ENCODE data around the gene DGUOK. TPM values are rescaled to one million over a fixed set of nuclear protein-coding genes. Genes with fewer than 3 reads are reported as not detected.
"Not testable (repeated sequence)": the region's sequence is repeated elsewhere in the genome, so short reads cannot be mapped to it uniquely, and the experiment has no call there.

DGUOK gene
- total RNA-seq = 44.4 TPM
- 86.2 TPM for polyA plus RNA-seq (ENCODE audit: insufficient read depth, low read depth, low replicate concordance)
- long read RNA-seq, donor 1, transcript DGUOK-208 (6 exons, 1,029 nt) = minor isoform, 6 of 34 reads
- long read RNA-seq, donor 1, transcript DGUOK-201 (7 exons, 1,144 nt) = minor isoform, 6 of 34 reads
- long read RNA-seq, donor 1, transcript DGUOK-203 (4 exons, 703 nt) = major isoform, 8 of 34 reads
- long read RNA-seq, donor 1, partial matches to known transcripts = 10 of 34 reads
- long read RNA-seq, donor 1, other reads (novel, unspliced or antisense) = 0 of 34 reads
- long read RNA-seq, donor 2, transcript DGUOK-202 (5 exons, 880 nt) = minor isoform, 5 of 34 reads
- long read RNA-seq, donor 2, transcript DGUOK-203 (4 exons, 703 nt) = major isoform, 15 of 34 reads
- long read RNA-seq, donor 2, partial matches to known transcripts = 0 of 34 reads
- long read RNA-seq, donor 2, other reads (novel, unspliced or antisense) = 8 of 34 reads
- long read RNA-seq, donor 3, transcript DGUOK-208 (6 exons, 1,029 nt) = minor isoform, 6 of 31 reads
- long read RNA-seq, donor 3, transcript DGUOK-201 (7 exons, 1,144 nt) = minor isoform, 5 of 31 reads
- long read RNA-seq, donor 3, transcript DGUOK-203 (4 exons, 703 nt) = major isoform, 8 of 31 reads
- long read RNA-seq, donor 3, partial matches to known transcripts = 0 of 31 reads
- long read RNA-seq, donor 3, other reads (novel, unspliced or antisense) = 8 of 31 reads
- long read RNA-seq, donor 4, transcript DGUOK-203 (4 exons, 703 nt) = minor isoform, 6 of 25 reads
- long read RNA-seq, donor 4, transcript DGUOK-208 (6 exons, 1,029 nt) = major isoform, 7 of 25 reads
- long read RNA-seq, donor 4, partial matches to known transcripts = 0 of 25 reads
- long read RNA-seq, donor 4, other reads (novel, unspliced or antisense) = 7 of 25 reads
- long read RNA-seq, donor 5, partial matches to known transcripts = 0 of 8 reads
- long read RNA-seq, donor 5, other reads (novel, unspliced or antisense) = 0 of 8 reads
- long read RNA-seq, donor 6, transcript DGUOK-208 (6 exons, 1,029 nt) = minor isoform, 8 of 85 reads
- long read RNA-seq, donor 6, transcript DGUOK-201 (7 exons, 1,144 nt) = minor isoform, 8 of 85 reads
- long read RNA-seq, donor 6, transcript DGUOK-202 (5 exons, 880 nt) = minor isoform, 8 of 85 reads
- long read RNA-seq, donor 6, transcript DGUOK-203 (4 exons, 703 nt) = major isoform, 27 of 85 reads
- long read RNA-seq, donor 6, partial matches to known transcripts = 8 of 85 reads
- long read RNA-seq, donor 6, other reads (novel, unspliced or antisense) = 26 of 85 reads
- long read RNA-seq, donor 7, transcript DGUOK-202 (5 exons, 880 nt) = minor isoform, 6 of 35 reads
- long read RNA-seq, donor 7, transcript DGUOK-201 (7 exons, 1,144 nt) = major isoform, 7 of 35 reads
- long read RNA-seq, donor 7, transcript DGUOK-208 (6 exons, 1,029 nt) = major isoform, 7 of 35 reads
- long read RNA-seq, donor 7, partial matches to known transcripts = 1 of 35 reads
- long read RNA-seq, donor 7, other reads (novel, unspliced or antisense) = 10 of 35 reads
- long read RNA-seq, donor 8, transcript DGUOK-202 (5 exons, 880 nt) = minor isoform, 5 of 70 reads
- long read RNA-seq, donor 8, transcript DGUOK-208 (6 exons, 1,029 nt) = minor isoform, 9 of 70 reads
- long read RNA-seq, donor 8, transcript DGUOK-203 (4 exons, 703 nt) = major isoform, 20 of 70 reads
- long read RNA-seq, donor 8, transcript DGUOK-201 (7 exons, 1,144 nt) = minor isoform, 8 of 70 reads
- long read RNA-seq, donor 8, partial matches to known transcripts = 13 of 70 reads
- long read RNA-seq, donor 8, other reads (novel, unspliced or antisense) = 14 of 70 reads
- long read RNA-seq, donor 9, transcript DGUOK-203 (4 exons, 703 nt) = major isoform, 8 of 13 reads
- long read RNA-seq, donor 9, partial matches to known transcripts = 0 of 13 reads
- long read RNA-seq, donor 9, other reads (novel, unspliced or antisense) = 0 of 13 reads
- long read RNA-seq, donor 10, transcript DGUOK-208 (6 exons, 1,029 nt) = minor isoform, 8 of 47 reads
- long read RNA-seq, donor 10, transcript DGUOK-203 (4 exons, 703 nt) = major isoform, 9 of 47 reads
- long read RNA-seq, donor 10, transcript DGUOK-201 (7 exons, 1,144 nt) = minor isoform, 5 of 47 reads
- long read RNA-seq, donor 10, partial matches to known transcripts = 12 of 47 reads
- long read RNA-seq, donor 10, other reads (novel, unspliced or antisense) = 5 of 47 reads

GRCh38 chr2:73926493-73927327, at the start of gene DGUOK:
TSS of gene DGUOK (plus strand) at chr2:73926880. CDS start at chr2:73926911, 31 bp downstream.
- Histone ChIP-seq H3K27me3 (ENCODE audit: control insufficient read depth, insufficient read depth, low read length) (no peaks in the 10 kb centered on the region), H3K4me1 (ENCODE audit: control insufficient read depth in 2 of 3, insufficient read depth in 2 of 3, low read depth in 1 of 3, low read length in 3 of 3) (peaks cover 0 to 9% (median 0%) of the 10 kb centered on the region in 3 donors), H3K9me3 (ENCODE audit: control insufficient read depth in 2 of 3, insufficient read depth in 1 of 3, low read length in 3 of 3) (no peaks in the 10 kb centered on the region), H3K4me3 (ENCODE audit: low read length in 3 of 3) (peak within 1 kb of the TSS; percentile 83 to 89 (median 88)), H3K9ac (ENCODE audit: low read length in 3 of 3) (peak within 1 kb of the TSS; percentile 83 to 90 (median 87)), H3K27ac (ENCODE audit: low read depth in 2 of 2, low read length in 2 of 2) (peak within 1 kb of the TSS; percentile 88 to 95), H3K36me3 (ENCODE audit: control insufficient read depth in 2 of 3, insufficient read depth in 3 of 3, low read length in 3 of 3) (no peaks in the 10 kb centered on the region)
- peak; percentile 98 to 100 (median 99) for DNase-seq
- FAIRE-seq = peak; percentile 88
- TF ChIP-seq, protein P1, sequence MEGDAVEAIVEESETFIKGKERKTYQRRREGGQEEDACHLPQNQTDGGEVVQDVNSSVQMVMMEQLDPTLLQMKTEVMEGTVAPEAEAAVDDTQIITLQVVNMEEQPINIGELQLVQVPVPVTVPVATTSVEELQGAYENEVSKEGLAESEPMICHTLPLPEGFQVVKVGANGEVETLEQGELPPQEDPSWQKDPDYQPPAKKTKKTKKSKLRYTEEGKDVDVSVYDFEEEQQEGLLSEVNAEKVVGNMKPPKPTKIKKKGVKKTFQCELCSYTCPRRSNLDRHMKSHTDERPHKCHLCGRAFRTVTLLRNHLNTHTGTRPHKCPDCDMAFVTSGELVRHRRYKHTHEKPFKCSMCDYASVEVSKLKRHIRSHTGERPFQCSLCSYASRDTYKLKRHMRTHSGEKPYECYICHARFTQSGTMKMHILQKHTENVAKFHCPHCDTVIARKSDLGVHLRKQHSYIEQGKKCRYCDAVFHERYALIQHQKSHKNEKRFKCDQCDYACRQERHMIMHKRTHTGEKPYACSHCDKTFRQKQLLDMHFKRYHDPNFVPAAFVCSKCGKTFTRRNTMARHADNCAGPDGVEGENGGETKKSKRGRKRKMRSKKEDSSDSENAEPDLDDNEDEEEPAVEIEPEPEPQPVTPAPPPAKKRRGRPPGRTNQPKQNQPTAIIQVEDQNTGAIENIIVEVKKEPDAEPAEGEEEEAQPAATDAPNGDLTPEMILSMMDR (IDR thresholded peaks at IDR 0.05; ENCODE audit: borderline replicate concordance, extremely low read depth, insufficient read depth) = no peak
- intact Hi-C loops (cut with DNase I) = no loop called here

GRCh38 chr2:73877071-73877802, 49.4 kb upstream of the DGUOK start:
- no peak overlapping the region for H3K4me3 ChIP-seq (ENCODE audit: low read length in 3 of 3)
- FAIRE-seq = no peak
- no peaks in the 10 kb centered on the region for H3K27me3 ChIP-seq (ENCODE audit: control insufficient read depth, insufficient read depth, low read length)
- DNase-seq = peak in 2 of 5 donors; percentile 9 to 18
- H3K4me1 ChIP-seq (ENCODE audit: control insufficient read depth in 2 of 3, insufficient read depth in 2 of 3, low read depth in 1 of 3, low read length in 3 of 3) = no peaks in the 10 kb centered on the region
- H3K9me3 ChIP-seq (ENCODE audit: control insufficient read depth in 2 of 3, insufficient read depth in 1 of 3, low read length in 3 of 3) = no peaks in the 10 kb centered on the region
- TF ChIP-seq, protein P1 (IDR thresholded peaks at IDR 0.05; ENCODE audit: borderline replicate concordance, extremely low read depth, insufficient read depth) = no peak
- no peaks in the 10 kb centered on the region for H3K36me3 ChIP-seq (ENCODE audit: control insufficient read depth in 2 of 3, insufficient read depth in 3 of 3, low read length in 3 of 3)
- intact Hi-C loops (cut with DNase I) = no loop called here
- H3K9ac ChIP-seq (ENCODE audit: low read length in 3 of 3) = no peak overlapping the region
- no peak overlapping the region for H3K27ac ChIP-seq (ENCODE audit: low read depth in 2 of 2, low read length in 2 of 2)

GRCh38 chr2:73877984-73878383, 48.7 kb upstream of the DGUOK start:
- intact Hi-C loops (cut with DNase I); H3K9ac ChIP-seq (ENCODE audit: low read length in 3 of 3); H3K9me3 ChIP-seq (ENCODE audit: control insufficient read depth in 2 of 3, insufficient read depth in 1 of 3, low read length in 3 of 3); H3K4me3 ChIP-seq (ENCODE audit: low read length in 3 of 3); FAIRE-seq; H3K27ac ChIP-seq (ENCODE audit: low read depth in 2 of 2, low read length in 2 of 2); H3K36me3 ChIP-seq (ENCODE audit: control insufficient read depth in 2 of 3, insufficient read depth in 3 of 3, low read length in 3 of 3); H3K4me1 ChIP-seq (ENCODE audit: control insufficient read depth in 2 of 3, insufficient read depth in 2 of 3, low read depth in 1 of 3, low read length in 3 of 3); H3K27me3 ChIP-seq (ENCODE audit: control insufficient read depth, insufficient read depth, low read length); DNase-seq: not testable (repeated sequence)
